HCT116 (cell line): ENCODE measurements around the gene REG3A. TPM values are rescaled to one million over a fixed set of nuclear protein-coding genes. Genes with fewer than 3 reads are reported as not detected.

Experiments used
- ATAC-seq: fragments of 200-7000 bp; cut with Tn5 transposase; 2 replicates; pipeline ENCODE4 v1.9.1; 2020; ENCODE audit warnings: mild to moderate bottlenecking, moderate library complexity
- BruUV-seq: library from RNA; stranded (reverse); fragments of 400-500 nt; replicated peaks from 2 replicates; lab custom pipeline; 2021; lab: Mats Ljungman, UMichigan
- CTCF ChIA-PET: fragments of 300-600 bp; sonication (Branson Sonifier 250); formaldehyde crosslinking; loops from one replicate; lab custom pipeline; 2021; ENCODE audit warnings: antibody characterized with exemption; lab: Charles Lee
- POLR2A ChIA-PET: fragments of 300-600, 350-600 bp; sonication (Branson Sonifier 250); formaldehyde crosslinking; loops from one replicate; lab custom pipeline; 2021; ENCODE audit warnings: antibody characterized with exemption; lab: Charles Lee
- RAD21 ChIA-PET, 2 experiments: fragments of 300-600 bp; sonication (Branson Sonifier 250); formaldehyde crosslinking; loops; one replicate each; lab custom pipeline; 2023; ENCODE audit warnings: low total read pairs in 2 of 2; ENCODE audit not compliant: uncharacterized antibody in 2 of 2, unreplicated experiment in 2 of 2, low non-redundant PET in 1 of 2; lab: Charles Lee
- DNase-seq: peaks from one replicate; pipeline ENCODE4 v3.0.0-alpha.2; 2010; ENCODE audit warnings: low read depth, low spot score
- H2AFZ ChIP-seq: fragments of 200-600 bp; shearing (Covaris generic), sonication (generic); 2 replicates; pipeline ENCODE4 v1.6.1; 2017; ENCODE audit warnings: low read depth, mixed run types, mixed read lengths, antibody characterized with exemption, low read length; ENCODE audit not compliant: poor library complexity, severe bottlenecking
- H3K27ac ChIP-seq: 2 replicates; pipeline ENCODE4 v1.5.1; 2012; ENCODE audit warnings: low read depth, low read length
- H3K27me3 ChIP-seq: fragments of 200-600 bp; sonication (generic); 2 replicates; pipeline ENCODE4 v1.6.1; 2016; ENCODE audit warnings: mixed run types, low read length, mixed read lengths; ENCODE audit not compliant: insufficient read depth
- H3K36me3 ChIP-seq, 2 experiments: fragments of 200-500 bp in 1 of 2; fragments of 200-600 bp in 1 of 2; sonication (Bioruptor generic) in 1 of 2; sonication (generic) in 1 of 2; 2 replicates each; pipeline versions ENCODE4 v1.5.1 to v1.6.1; 2014 to 2016; ENCODE audit warnings: low read length in 2 of 2, inconsistent platforms in 1 of 2, mixed read lengths in 1 of 2, mixed run types in 1 of 2; ENCODE audit not compliant: insufficient read depth in 2 of 2, control insufficient read depth in 1 of 2
- H3K4me1 ChIP-seq, 2 experiments: fragments of 200-600 bp in 1 of 2; sonication (generic) in 1 of 2; 2 replicates each; pipeline versions ENCODE4 v1.5.1 to v1.6.1; 2012 to 2017; ENCODE audit warnings: low read length in 2 of 2, inconsistent platforms in 1 of 2, mild to moderate bottlenecking in 1 of 2, mixed read lengths in 1 of 2, mixed run types in 1 of 2, moderate library complexity in 1 of 2; ENCODE audit not compliant: insufficient read depth in 2 of 2, control insufficient read depth in 1 of 2
- H3K4me2 ChIP-seq: fragments of 200-600 bp; sonication (generic); 2 replicates; pipeline ENCODE4 v1.6.1; 2017; ENCODE audit warnings: mixed run types, low read length, mixed read lengths
- H3K4me3 ChIP-seq, 2 experiments: fragments of 200-600 bp in 1 of 2; sonication (generic) in 1 of 2; replicated peaks in 1 of 2; 2 replicates each; pipeline ENCODE4 v1.5.1; 2011 to 2016; ENCODE audit warnings: low read length in 2 of 2, control low read depth in 1 of 2, low read depth in 1 of 2, mild to moderate bottlenecking in 1 of 2, mixed read lengths in 1 of 2, mixed run types in 1 of 2
- H3K79me2 ChIP-seq: fragments of 200-600 bp; sonication (generic); 2 replicates; pipeline ENCODE4 v1.6.1; 2017; ENCODE audit warnings: mild to moderate bottlenecking, mixed run types, low read length, moderate library complexity, mixed read lengths; ENCODE audit not compliant: insufficient read depth
- H3K9ac ChIP-seq: fragments of 200-600 bp; sonication (generic); 2 replicates; pipeline ENCODE4 v1.6.1; 2016; ENCODE audit warnings: low read length, mixed read lengths
- H3K9me2 ChIP-seq: fragments of 200-600 bp; sonication (generic), shearing (Covaris generic); 2 replicates; pipeline ENCODE4 v1.6.1; 2017; ENCODE audit warnings: mixed run types, mild to moderate bottlenecking, moderate library complexity; ENCODE audit not compliant: insufficient read depth
- H3K9me3 ChIP-seq, 2 experiments: fragments of 200-500 bp in 1 of 2; fragments of 200-600 bp in 1 of 2; sonication (Bioruptor generic) in 1 of 2; sonication (generic) in 1 of 2; 2 replicates each; pipeline ENCODE4 v1.6.1; 2014 to 2017; ENCODE audit warnings: low read length in 2 of 2, mixed read lengths in 2 of 2, inconsistent platforms in 1 of 2, low read depth in 1 of 2, mild to moderate bottlenecking in 1 of 2, mixed run types in 1 of 2, moderate library complexity in 1 of 2; ENCODE audit not compliant: control insufficient read depth in 1 of 2, insufficient read depth in 1 of 2
- H4K20me1 ChIP-seq: fragments of 200-600 bp; sonication (generic), shearing (Covaris generic); 2 replicates; pipeline ENCODE4 v1.6.1; 2017; ENCODE audit warnings: mixed run types, mild to moderate bottlenecking, moderate library complexity; ENCODE audit not compliant: insufficient read depth
- CEBPB ChIP-seq: IDR thresholded peaks from 2 replicates; pipeline ENCODE4 v1.6.1; 2012; ENCODE audit warnings: low read depth
- EGR1 ChIP-seq: IDR thresholded peaks from 2 replicates; pipeline ENCODE4 v1.6.1; 2012; ENCODE audit warnings: low read depth
- POLR2A ChIP-seq: IDR thresholded peaks from 2 replicates; pipeline ENCODE4 v1.7.0; 2011; ENCODE audit warnings: borderline replicate concordance; ENCODE audit not compliant: insufficient read depth, insufficient read length; ENCODE audit errors: extremely low read depth
- RAD21 ChIP-seq: IDR thresholded peaks from 2 replicates; pipeline ENCODE4 v1.6.1; 2012; ENCODE audit warnings: low read depth, mild to moderate bottlenecking
- TCF7L2 ChIP-seq: IDR thresholded peaks from 2 replicates; pipeline ENCODE4 v1.7.0; 2011; ENCODE audit warnings: borderline replicate concordance, inconsistent platforms; ENCODE audit not compliant: insufficient read depth, insufficient read length; ENCODE audit errors: extremely low read depth
- intact Hi-C: fragments of 100-400 bp; cut with micrococcal nuclease; formaldehyde crosslinking; loops from 2 replicates; pipeline ENCODE4 v1.10.0; 2022
- total RNA-seq: library from RNA; stranded (reverse); gene quantifications from one replicate; pipeline ENCODE4 v1.2.1, GENCODE V29; 2021; ENCODE audit not compliant: unreplicated experiment
- TF ChIP-seq, protein P1 (sequence below): IDR thresholded peaks from 2 replicates; pipeline ENCODE4 v1.6.1; 2012; ENCODE audit warnings: low read depth
- TF ChIP-seq, protein P2 (sequence below): IDR thresholded peaks from 2 replicates; pipeline ENCODE4 v1.6.1; 2012

Gene REG3A
- total RNA-seq, 1 experiment from 2014 or later, result not detected

GRCh38 chr2:79159030-79159429 lies 523 bp downstream of the REG3A start:
- intact Hi-C loops, result no loop called here
- ChIA-PET RAD21 (no interaction called here), CTCF (no interaction called here), POLR2A (no interaction called here)
- no peak overlapping the region for H3K9ac ChIP-seq
- BruUV-seq, result no TSS peak
- no peaks in the 10 kb centered on the region for H3K27me3 ChIP-seq
- H3K27ac ChIP-seq, result no peak overlapping the region
- no peak overlapping the region for H3K4me3 ChIP-seq
- H2AFZ ChIP-seq, result no peak overlapping the region
- H3K4me1 ChIP-seq, result no peaks in the 10 kb centered on the region
- ATAC-seq (no peak), DNase-seq (no peak)
- H4K20me1 ChIP-seq, result no peaks in the 10 kb centered on the region
- no peaks in the 10 kb centered on the region for H3K9me2 ChIP-seq
- no peaks in the 10 kb centered on the region for H3K79me2 ChIP-seq
- TF ChIP-seq, protein P1, sequence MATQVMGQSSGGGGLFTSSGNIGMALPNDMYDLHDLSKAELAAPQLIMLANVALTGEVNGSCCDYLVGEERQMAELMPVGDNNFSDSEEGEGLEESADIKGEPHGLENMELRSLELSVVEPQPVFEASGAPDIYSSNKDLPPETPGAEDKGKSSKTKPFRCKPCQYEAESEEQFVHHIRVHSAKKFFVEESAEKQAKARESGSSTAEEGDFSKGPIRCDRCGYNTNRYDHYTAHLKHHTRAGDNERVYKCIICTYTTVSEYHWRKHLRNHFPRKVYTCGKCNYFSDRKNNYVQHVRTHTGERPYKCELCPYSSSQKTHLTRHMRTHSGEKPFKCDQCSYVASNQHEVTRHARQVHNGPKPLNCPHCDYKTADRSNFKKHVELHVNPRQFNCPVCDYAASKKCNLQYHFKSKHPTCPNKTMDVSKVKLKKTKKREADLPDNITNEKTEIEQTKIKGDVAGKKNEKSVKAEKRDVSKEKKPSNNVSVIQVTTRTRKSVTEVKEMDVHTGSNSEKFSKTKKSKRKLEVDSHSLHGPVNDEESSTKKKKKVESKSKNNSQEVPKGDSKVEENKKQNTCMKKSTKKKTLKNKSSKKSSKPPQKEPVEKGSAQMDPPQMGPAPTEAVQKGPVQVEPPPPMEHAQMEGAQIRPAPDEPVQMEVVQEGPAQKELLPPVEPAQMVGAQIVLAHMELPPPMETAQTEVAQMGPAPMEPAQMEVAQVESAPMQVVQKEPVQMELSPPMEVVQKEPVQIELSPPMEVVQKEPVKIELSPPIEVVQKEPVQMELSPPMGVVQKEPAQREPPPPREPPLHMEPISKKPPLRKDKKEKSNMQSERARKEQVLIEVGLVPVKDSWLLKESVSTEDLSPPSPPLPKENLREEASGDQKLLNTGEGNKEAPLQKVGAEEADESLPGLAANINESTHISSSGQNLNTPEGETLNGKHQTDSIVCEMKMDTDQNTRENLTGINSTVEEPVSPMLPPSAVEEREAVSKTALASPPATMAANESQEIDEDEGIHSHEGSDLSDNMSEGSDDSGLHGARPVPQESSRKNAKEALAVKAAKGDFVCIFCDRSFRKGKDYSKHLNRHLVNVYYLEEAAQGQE, result no peak
- H3K9me3 ChIP-seq, result peaks cover 4 to 10% of the 10 kb centered on the region in 2 experiments; a peak in 2 of 4 replicates
- no peaks in the 10 kb centered on the region for H3K36me3 ChIP-seq
- no peak overlapping the region for H3K4me2 ChIP-seq

DNA sequence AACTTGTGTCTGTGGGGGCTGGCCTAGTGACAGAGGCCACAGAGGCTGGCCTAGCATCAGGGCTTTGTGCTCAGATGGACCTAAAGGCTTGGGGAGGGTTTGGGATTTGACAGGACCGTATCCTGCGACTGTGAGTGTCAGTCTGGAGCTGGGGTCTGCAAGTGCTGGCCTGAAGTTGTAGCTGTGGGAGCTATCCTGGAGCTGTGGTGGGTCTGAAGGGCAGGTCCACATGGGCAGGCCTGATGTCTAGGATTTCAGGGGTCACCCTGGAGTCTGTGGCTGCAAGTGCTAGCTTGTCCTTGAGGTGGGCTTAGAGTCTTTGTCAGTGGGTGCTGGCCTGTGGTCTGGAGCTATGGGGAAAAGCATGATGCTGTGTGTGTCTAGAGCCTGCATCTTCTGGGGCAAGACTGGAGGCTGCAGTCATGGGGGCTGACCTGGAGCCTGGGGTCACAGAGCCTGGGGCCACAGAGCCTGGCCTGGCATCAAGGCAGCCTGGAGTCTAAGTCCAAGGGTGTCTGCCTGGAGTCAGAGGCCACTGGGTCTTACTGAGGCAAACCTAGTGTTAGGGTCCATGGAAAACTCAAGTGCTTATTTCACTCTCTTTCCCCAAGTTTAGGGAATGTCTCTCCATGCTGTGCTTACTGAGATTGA lies 3.6 kb downstream of the REG3A start:
- no peaks in the 10 kb centered on the region for H3K27me3 ChIP-seq
- no peaks in the 10 kb centered on the region for H3K36me3 ChIP-seq
- H4K20me1 ChIP-seq, result no peaks in the 10 kb centered on the region
- H3K27ac ChIP-seq, result no peak overlapping the region
- ChIA-PET CTCF (no interaction called here), RAD21 (no interaction called here), POLR2A (no interaction called here)
- no TSS peak for BruUV-seq
- no peaks in the 10 kb centered on the region for H3K79me2 ChIP-seq
- H2AFZ ChIP-seq, result no peak overlapping the region
- no peak overlapping the region for H3K4me2 ChIP-seq
- intact Hi-C loops, result no loop called here
- no peaks in the 10 kb centered on the region for H3K9me2 ChIP-seq
- TF ChIP-seq RAD21 (no peak), EGR1 (no peak), CEBPB (no peak), TCF7L2 (no peak), POLR2A (no peak)
- TF ChIP-seq, protein P2, sequence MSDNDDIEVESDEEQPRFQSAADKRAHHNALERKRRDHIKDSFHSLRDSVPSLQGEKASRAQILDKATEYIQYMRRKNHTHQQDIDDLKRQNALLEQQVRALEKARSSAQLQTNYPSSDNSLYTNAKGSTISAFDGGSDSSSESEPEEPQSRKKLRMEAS, result no peak
- ATAC-seq (no peak), DNase-seq (no peak)
- no peak overlapping the region for H3K4me3 ChIP-seq
- H3K9me3 ChIP-seq, result peaks cover 8 to 10% of the 10 kb centered on the region in 2 experiments; a peak in 2 of 4 replicates
- no peaks in the 10 kb centered on the region for H3K4me1 ChIP-seq
- H3K9ac ChIP-seq, result no peak overlapping the region
